Trophoblast cell (in vitro differentiated cells and primary cell): ENCODE results near the gene C5AR2.
"Not testable (repeated sequence)": the region's sequence is repeated elsewhere in the genome, so short reads cannot be mapped to it uniquely, and the experiment has no call there.

ENCODE experiments used
- DNase-seq, 2 donors: peaks; one replicate each; pipeline ENCODE4 v3.0.0-alpha.2; 2016
- H2AFZ ChIP-seq: 2 replicates; pipeline ENCODE4 v1.6.1; 2013; ENCODE audit warnings: low read length, moderate library complexity, mild to moderate bottlenecking; ENCODE audit not compliant: insufficient read depth, poor library complexity
- H2AK5ac ChIP-seq: 2 replicates; pipeline ENCODE4 v1.6.1; 2013; ENCODE audit warnings: mild to moderate bottlenecking, low read length
- H2BK120ac ChIP-seq: 2 replicates; pipeline ENCODE4 v1.6.1; 2013; ENCODE audit warnings: low read length, mild to moderate bottlenecking, moderate library complexity; ENCODE audit not compliant: insufficient read depth, poor library complexity
- H2BK12ac ChIP-seq: 2 replicates; pipeline ENCODE4 v1.6.1; 2013; ENCODE audit warnings: mild to moderate bottlenecking, low read length, moderate library complexity
- H2BK5ac ChIP-seq: 2 replicates; pipeline ENCODE4 v1.6.1; 2013; ENCODE audit warnings: low read length, low read depth, moderate library complexity, mild to moderate bottlenecking; ENCODE audit not compliant: poor library complexity
- H3K14ac ChIP-seq: 2 replicates; pipeline ENCODE4 v1.6.1; 2013; ENCODE audit warnings: mild to moderate bottlenecking, low read length
- H3K18ac ChIP-seq: 2 replicates; pipeline ENCODE4 v1.6.1; 2013; ENCODE audit warnings: mild to moderate bottlenecking, low read length
- H3K23ac ChIP-seq: 2 replicates; pipeline ENCODE4 v1.6.1; 2013; ENCODE audit warnings: low read length
- H3K27ac ChIP-seq: 2 replicates; pipeline ENCODE4 v1.5.1; 2013; ENCODE audit warnings: low read depth, mild to moderate bottlenecking, inconsistent platforms, low read length, moderate library complexity
- H3K27me3 ChIP-seq: 2 replicates; pipeline ENCODE4 v1.6.1; 2013; ENCODE audit warnings: inconsistent platforms, mild to moderate bottlenecking, low read length, moderate library complexity; ENCODE audit not compliant: insufficient read depth
- H3K36me3 ChIP-seq, 2 experiments: 1 replicate in 1 of 2; 2 replicates in 1 of 2; pipeline ENCODE4 v1.6.1; 2013; ENCODE audit warnings: low read length in 2 of 2, mild to moderate bottlenecking in 2 of 2, moderate library complexity in 1 of 2; ENCODE audit not compliant: insufficient read depth in 2 of 2, control insufficient read depth in 1 of 2
- H3K4ac ChIP-seq: 2 replicates; pipeline ENCODE4 v1.6.1; 2013; ENCODE audit warnings: low read depth, mild to moderate bottlenecking, low read length, moderate library complexity
- H3K4me1 ChIP-seq, 2 experiments: 1 replicate in 1 of 2; 2 replicates in 1 of 2; pipeline ENCODE4 v1.6.1; 2013; ENCODE audit warnings: low read length in 2 of 2, mild to moderate bottlenecking in 2 of 2, moderate library complexity in 1 of 2; ENCODE audit not compliant: insufficient read depth in 2 of 2, control insufficient read depth in 1 of 2
- H3K4me2 ChIP-seq: 2 replicates; pipeline ENCODE4 v1.6.1; 2013; ENCODE audit warnings: inconsistent platforms, mild to moderate bottlenecking, low read length, moderate library complexity
- H3K4me3 ChIP-seq: 2 replicates; pipeline ENCODE4 v1.5.1; 2013; ENCODE audit warnings: mild to moderate bottlenecking, low read depth, low read length, inconsistent platforms
- H3K79me1 ChIP-seq: one replicate; pipeline ENCODE4 v1.6.1; 2013; ENCODE audit warnings: low read length
- H3K79me2 ChIP-seq: 2 replicates; pipeline ENCODE4 v1.6.1; 2013; ENCODE audit warnings: low read length, mild to moderate bottlenecking; ENCODE audit not compliant: control insufficient read depth, insufficient read depth, poor library complexity
- H3K9ac ChIP-seq: 2 replicates; pipeline ENCODE4 v1.6.1; 2013; ENCODE audit warnings: mild to moderate bottlenecking, low read length
- H3K9me3 ChIP-seq: 2 replicates; pipeline ENCODE4 v1.6.1; 2013; ENCODE audit warnings: low read depth, mild to moderate bottlenecking, control low read depth, inconsistent platforms, low read length; ENCODE audit not compliant: insufficient read depth
- H4K12ac ChIP-seq: 2 replicates; pipeline ENCODE4 v1.6.1; 2013; ENCODE audit warnings: low read depth, mild to moderate bottlenecking, low read length, moderate library complexity
- H4K8ac ChIP-seq: 2 replicates; pipeline ENCODE4 v1.6.1; 2013; ENCODE audit warnings: low read depth, mild to moderate bottlenecking, low read length, moderate library complexity
- H4K91ac ChIP-seq: one replicate; pipeline ENCODE4 v1.6.1; 2013; ENCODE audit warnings: low read depth, mild to moderate bottlenecking, low read length, moderate library complexity
- WGBS: extraction: QIAGEN DNeasy Blood & Tissue Kit; methylation state at CpG from one replicate; pipeline ENCODE4 v1.1.7; 2013; ENCODE audit warnings: missing lambda C conversion rate; ENCODE audit not compliant: insufficient read length, insufficient coverage; ENCODE audit errors: extremely low coverage; 5-methylcytosine and 5-hydroxymethylcytosine counted together

Gene C5AR2

DNA sequence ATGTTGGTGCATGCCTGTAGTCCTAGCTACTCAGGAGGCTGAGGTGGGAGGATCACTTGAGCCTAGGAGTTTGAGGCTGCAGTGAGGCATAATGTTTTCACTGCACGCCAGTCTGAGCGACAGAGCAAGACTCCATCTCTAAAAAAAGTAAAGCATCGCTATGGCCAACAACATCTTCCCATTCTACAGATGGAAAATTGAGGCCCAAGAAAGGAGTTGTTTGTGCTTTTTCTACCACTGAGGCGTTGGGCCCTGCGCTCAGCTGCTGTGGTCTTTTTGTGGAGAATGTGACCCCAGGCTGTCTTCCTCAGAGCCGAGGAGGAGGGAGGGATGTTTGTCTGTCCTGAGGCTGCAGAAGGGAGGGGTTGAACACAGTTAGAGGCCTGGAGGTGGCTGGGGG, 485 bp upstream of the C5AR2 start:
- Histone ChIP-seq H3K4me1 (no peaks in the 10 kb centered on the region), H2BK12ac (no peak overlapping the region), H3K18ac (no peak overlapping the region), H2BK120ac (no peak overlapping the region), H4K12ac (no peak overlapping the region), H3K14ac (no peak overlapping the region), H3K23ac (no peak overlapping the region), H4K8ac (no peak overlapping the region), H3K4me3 (no peak overlapping the region), H3K27me3 (no peaks in the 10 kb centered on the region), H2AFZ (no peak overlapping the region), H3K4me2 (no peak overlapping the region), H2BK5ac (no peak overlapping the region), H3K36me3 (no peaks in the 10 kb centered on the region), H3K9me3 (no peaks in the 10 kb centered on the region), H3K79me2 (no peaks in the 10 kb centered on the region), H3K9ac (no peak overlapping the region), H4K91ac (no peak overlapping the region), H3K4ac (no peak overlapping the region), H2AK5ac (no peak overlapping the region), H3K79me1 (no peaks in the 10 kb centered on the region), H3K27ac (no peak overlapping the region)
- WGBS: no CpG with 5 or more reads among the region's 6 CpGs
- DNase-seq: no peak

GRCh38 chr19:47336765-47337718, 5.1 kb downstream of the C5AR2 start:
- H4K12ac ChIP-seq, H4K8ac ChIP-seq, H3K36me3 ChIP-seq, H3K4me3 ChIP-seq, H3K79me1 ChIP-seq, H3K27me3 ChIP-seq, H2AFZ ChIP-seq, H3K4me1 ChIP-seq, H3K23ac ChIP-seq, H2BK12ac ChIP-seq, H2BK5ac ChIP-seq, H4K91ac ChIP-seq, DNase-seq, H3K14ac ChIP-seq, H3K4me2 ChIP-seq, H3K18ac ChIP-seq, H3K79me2 ChIP-seq, H3K9ac ChIP-seq, H2BK120ac ChIP-seq, H3K9me3 ChIP-seq, H3K27ac ChIP-seq, H2AK5ac ChIP-seq, H3K4ac ChIP-seq: not testable (repeated sequence)
- no CpG with 5 or more reads among the region's 18 CpGs for WGBS

GRCh38 chr19:47339196-47339880, 7.4 kb downstream of the C5AR2 start:
- H2BK5ac ChIP-seq: no peak overlapping the region
- no peak overlapping the region for H3K4me2 ChIP-seq
- DNase-seq: no peak
- H3K14ac ChIP-seq: no peak overlapping the region
- H3K36me3 ChIP-seq: no peaks in the 10 kb centered on the region
- H4K12ac ChIP-seq: no peak overlapping the region
- no peaks in the 10 kb centered on the region for H3K79me2 ChIP-seq
- H3K4me1 ChIP-seq: no peaks in the 10 kb centered on the region
- H3K27ac ChIP-seq: no peak overlapping the region
- no peaks in the 10 kb centered on the region for H3K27me3 ChIP-seq
- no peak overlapping the region for H2AK5ac ChIP-seq
- no CpG with 5 or more reads among the region's 10 CpGs for WGBS
- no peak overlapping the region for H3K4me3 ChIP-seq
- H4K91ac ChIP-seq: no peak overlapping the region
- no peak overlapping the region for H2BK12ac ChIP-seq
- H3K79me1 ChIP-seq: no peaks in the 10 kb centered on the region
- H3K4ac ChIP-seq: no peak overlapping the region
- no peak overlapping the region for H3K18ac ChIP-seq
- H3K9ac ChIP-seq: no peak overlapping the region
- no peak overlapping the region for H2BK120ac ChIP-seq
- H2AFZ ChIP-seq: no peak overlapping the region
- no peak overlapping the region for H3K23ac ChIP-seq
- H3K9me3 ChIP-seq: no peaks in the 10 kb centered on the region
- H4K8ac ChIP-seq: no peak overlapping the region

DNA sequence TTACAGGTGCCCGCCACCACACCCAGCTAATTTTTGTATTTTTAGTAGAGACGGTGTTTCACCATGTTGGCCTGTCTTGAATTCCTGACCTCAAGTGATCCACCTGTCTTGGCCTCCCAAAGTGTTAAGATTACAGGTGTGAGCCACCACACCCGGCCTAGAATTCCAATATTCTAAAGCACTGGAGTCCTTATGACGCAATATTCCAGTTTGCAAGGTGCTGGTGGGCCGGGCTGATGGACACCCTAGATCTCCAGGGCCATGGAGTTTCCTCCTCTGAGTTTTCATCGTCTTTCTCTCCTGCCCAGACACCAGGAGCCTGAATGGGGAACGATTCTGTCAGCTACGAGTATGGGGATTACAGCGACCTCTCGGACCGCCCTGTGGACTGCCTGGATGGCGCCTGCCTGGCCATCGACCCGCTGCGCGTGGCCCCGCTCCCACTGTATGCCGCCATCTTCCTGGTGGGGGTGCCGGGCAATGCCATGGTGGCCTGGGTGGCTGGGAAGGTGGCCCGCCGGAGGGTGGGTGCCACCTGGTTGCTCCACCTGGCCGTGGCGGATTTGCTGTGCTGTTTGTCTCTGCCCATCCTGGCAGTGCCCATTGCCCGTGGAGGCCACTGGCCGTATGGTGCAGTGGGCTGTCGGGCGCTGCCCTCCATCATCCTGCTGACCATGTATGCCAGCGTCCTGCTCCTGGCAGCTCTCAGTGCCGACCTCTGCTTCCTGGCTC, 8.7 kb downstream of the C5AR2 start:
- H3K4me3 ChIP-seq: no peak overlapping the region
- WGBS: no CpG with 5 or more reads among the region's 29 CpGs

More for the DNA sequence above, 8.7 kb downstream of the C5AR2 start:
- Histone ChIP-seq H3K79me1 (no peaks in the 10 kb centered on the region), H3K4me2 (no peak overlapping the region), H3K18ac (no peak overlapping the region), H3K9ac (no peak overlapping the region), H3K14ac (no peak overlapping the region), H3K79me2 (no peaks in the 10 kb centered on the region), H2AK5ac (no peak overlapping the region), H3K27me3 (no peaks in the 10 kb centered on the region), H3K27ac (no peak overlapping the region), H2BK12ac (no peak overlapping the region), H3K36me3 (no peaks in the 10 kb centered on the region), H3K9me3 (no peaks in the 10 kb centered on the region), H3K23ac (no peak overlapping the region), H4K8ac (no peak overlapping the region), H2BK5ac (no peak overlapping the region), H3K4ac (no peak overlapping the region), H3K4me1 (no peaks in the 10 kb centered on the region), H2BK120ac (no peak overlapping the region), H2AFZ (no peak overlapping the region), H4K12ac (no peak overlapping the region), H4K91ac (no peak overlapping the region)
- no peak for DNase-seq
